Astrocyte of the spinal cord (primary cell): ENCODE measurements around the gene DDX59.

ENCODE experiments used
- DNase-seq: peaks from one replicate; pipeline ENCODE4 v3.0.0; 2011; ENCODE audit warnings: low read depth, low spot score
- H3K4me3 ChIP-seq: 2 replicates; pipeline ENCODE4 v1.5.1; 2011; ENCODE audit warnings: low read depth, mild to moderate bottlenecking, low read length, moderate library complexity
- CTCF ChIP-seq: IDR thresholded peaks from 2 replicates; pipeline ENCODE4 v1.5.1; 2012; ENCODE audit warnings: low read depth, mild to moderate bottlenecking, low read length, inconsistent platforms
- in situ Hi-C: cut with HindIII; loops from 2 replicates; pipeline ENCODE4 v1.10.0; 2017; ENCODE audit warnings: low sequenced_read_pairs

The DDX59 gene

DNA sequence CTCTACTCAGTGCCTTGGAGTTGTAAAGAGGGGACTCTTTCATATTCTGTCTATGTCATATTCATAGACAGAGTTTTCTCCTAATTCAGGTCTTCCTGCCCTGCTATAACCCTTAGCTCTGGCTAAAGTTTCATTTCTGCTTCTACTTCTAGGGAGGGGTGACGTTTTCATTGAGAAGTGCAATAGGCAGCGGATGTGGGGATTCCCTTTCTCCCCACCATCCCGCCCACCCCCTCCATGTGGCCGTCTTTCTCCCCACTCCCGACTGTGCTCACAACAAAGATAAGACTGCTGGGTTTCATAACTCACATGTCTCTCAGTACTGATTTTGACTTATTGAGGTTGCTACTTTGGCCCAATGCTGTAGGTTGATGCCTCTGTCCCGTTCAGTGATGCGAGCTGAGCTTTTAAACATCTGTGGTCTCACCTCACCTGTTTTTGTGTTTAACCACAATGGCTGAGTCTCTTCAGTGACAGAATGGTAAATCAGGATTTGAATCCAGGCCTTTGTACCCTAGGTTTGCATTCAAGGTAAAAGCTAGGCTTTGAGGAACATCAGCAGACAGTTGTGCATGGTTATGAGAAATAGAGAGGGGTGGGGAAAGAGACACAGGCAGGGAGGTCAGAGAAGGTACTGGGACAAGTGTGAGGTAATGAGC, 41.4 kb downstream of the DDX59 start:
- DNase-seq = no peak
- H3K4me3 ChIP-seq = no peak overlapping the region
- no peak for TF ChIP-seq CTCF
- in situ Hi-C loops = no loop called here

GRCh38 chr1:200627575-200628222, 42.0 kb downstream of the DDX59 start:
- H3K4me3 ChIP-seq = no peak overlapping the region
- no peak for TF ChIP-seq CTCF
- no peak for DNase-seq
- in situ Hi-C loops = no loop called here

GRCh38 chr1:200626853-200627534, 42.7 kb downstream of the DDX59 start:
- TF ChIP-seq CTCF = no peak
- DNase-seq = no peak
- H3K4me3 ChIP-seq = no peak overlapping the region
- in situ Hi-C loops = no loop called here

DNA sequence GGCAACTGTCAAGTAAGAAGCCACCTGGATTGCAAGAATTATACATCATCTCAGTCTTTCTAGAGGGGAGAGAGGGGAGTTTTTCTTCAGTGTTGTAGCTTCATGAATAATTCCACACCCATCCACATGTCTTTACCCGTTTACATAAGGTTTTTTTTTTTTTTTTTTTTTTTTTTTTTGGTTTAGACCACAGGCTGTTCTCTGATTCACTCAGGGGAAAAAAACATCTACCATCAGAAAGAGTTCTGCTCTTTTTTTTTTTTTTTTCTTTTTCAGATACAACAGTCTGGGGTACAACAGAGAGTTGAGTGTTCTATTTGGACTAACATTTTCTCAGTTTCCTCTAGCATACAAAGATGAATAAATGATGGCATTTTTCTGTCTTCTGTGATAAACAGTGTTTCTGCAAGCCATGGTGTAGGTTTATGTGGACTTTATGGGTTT, 44.3 kb downstream of the DDX59 start:
- peak; percentile 37 for DNase-seq
- H3K4me3 ChIP-seq = no peak overlapping the region
- in situ Hi-C loops = no loop called here
- TF ChIP-seq CTCF = no peak

GRCh38 chr1:200624679-200625335, 44.9 kb downstream of the DDX59 start:
- in situ Hi-C loops = no loop called here
- H3K4me3 ChIP-seq = no peak overlapping the region
- no peak for DNase-seq
- no peak for TF ChIP-seq CTCF

GRCh38 chr1:200620273-200621131, 49.2 kb downstream of the DDX59 start, which contains the start of gene KIF14:
Gene KIF14, minus strand, starts transcription at chr1:200620751. Its CDS starts 2,028 bp downstream, at chr1:200618723.
- peak; percentile 91 for DNase-seq
- in situ Hi-C loops = no loop called here
- H3K4me3 ChIP-seq = peak within 1 kb of the TSS; percentile 95
- no peak for TF ChIP-seq CTCF
